Measurements from ENCODE around the gene NOA1. TPM values are rescaled to one million over a fixed set of nuclear protein-coding genes. Genes with fewer than 3 reads are reported as not detected.
"Not testable (repeated sequence)": the region's sequence is repeated elsewhere in the genome, so short reads cannot be mapped to it uniquely, and the experiment has no call there.

NOA1 gene
- total RNA-seq, 1 experiment from 2014 or later: 25.4 TPM

DNA sequence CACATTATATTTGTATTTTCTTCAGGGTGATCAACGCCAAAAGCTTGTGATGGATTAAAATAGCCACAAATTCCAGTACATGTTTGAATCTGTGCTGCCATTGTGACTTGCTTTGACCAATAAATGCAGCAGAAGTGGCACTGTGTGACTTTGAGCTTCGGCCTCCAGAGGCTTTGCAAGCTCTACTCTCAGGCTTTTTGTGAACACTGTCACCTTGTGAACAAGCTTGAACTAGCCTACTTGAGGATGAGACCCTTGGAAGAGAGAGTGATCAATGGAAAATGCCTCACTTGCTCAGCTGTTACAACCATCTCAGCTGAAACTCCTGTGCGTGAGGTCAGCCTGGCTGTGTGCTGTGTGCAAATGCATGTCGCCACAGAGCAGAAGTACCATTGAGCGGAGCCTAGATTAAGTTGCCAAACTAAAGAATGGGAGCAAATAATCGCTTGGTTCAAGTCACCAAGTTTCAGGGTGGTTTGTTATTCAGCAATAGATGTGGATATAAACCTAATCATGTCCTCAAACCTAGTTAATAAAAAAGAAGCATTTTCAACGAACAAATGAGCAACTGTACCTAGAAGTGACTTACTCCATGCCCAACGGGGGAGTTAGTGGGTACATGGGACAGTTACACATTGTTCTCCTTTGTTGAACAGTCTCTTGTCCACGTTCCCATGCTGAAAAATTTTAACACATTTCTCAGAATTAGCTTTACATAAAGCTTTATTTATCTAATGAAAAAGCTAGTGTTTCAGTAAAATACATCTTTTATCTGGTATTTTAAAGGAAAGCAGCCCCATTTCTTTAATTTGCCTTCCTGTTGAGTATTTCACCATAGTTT is 23.5 kb downstream of the NOA1 start:
- H3K9ac ChIP-seq (ENCODE audit: low read length): no peak overlapping the region
- H2AFZ ChIP-seq (ENCODE audit: low read length): no peak overlapping the region
- no peaks in the 10 kb centered on the region for H3K36me3 ChIP-seq (ENCODE audit: insufficient read depth, low read length)
- H4K20me1 ChIP-seq (ENCODE audit: insufficient read depth, low read depth, low read length): no peaks in the 10 kb centered on the region
- H3K4me1 ChIP-seq (ENCODE audit: low read length): no peaks in the 10 kb centered on the region
- no peaks in the 10 kb centered on the region for H3K27me3 ChIP-seq (ENCODE audit: low read length)
- H3K4me3 ChIP-seq (ENCODE audit: low read length): no peak overlapping the region
- no peaks in the 10 kb centered on the region for H3K79me2 ChIP-seq (ENCODE audit: low read length)
- no peak overlapping the region for H3K4me2 ChIP-seq (ENCODE audit: low read depth, low read length, poor library complexity, severe bottlenecking)
- no peaks in the 10 kb centered on the region for H3K9me2 ChIP-seq (replicated peaks; ENCODE audit: insufficient read depth, low read length)
- H3K27ac ChIP-seq (ENCODE audit: low read length): no peak overlapping the region
- no peak for DNase-seq
- no peaks in the 10 kb centered on the region for H3K9me3 ChIP-seq (ENCODE audit: low read length)

DNA sequence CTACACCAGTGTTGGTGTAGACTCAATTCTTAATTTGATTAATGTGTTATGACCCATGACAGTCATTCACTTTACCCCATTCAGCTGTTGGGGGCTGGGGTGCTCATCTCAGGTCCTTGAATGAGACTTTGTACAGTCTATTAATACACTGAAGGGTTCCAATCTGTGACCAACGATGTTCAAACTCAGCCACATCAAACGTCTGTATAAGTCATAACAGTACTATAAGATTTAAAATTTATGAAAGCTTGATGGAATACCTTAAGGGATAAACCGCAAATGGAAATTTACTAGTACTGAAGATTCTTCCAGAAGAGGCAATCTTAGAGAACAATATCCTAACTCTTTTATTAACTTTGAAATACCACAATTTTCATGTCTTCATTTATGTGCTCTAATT is 36.0 kb downstream of the NOA1 start:
- no peak for DNase-seq
- Histone ChIP-seq H3K27ac (ENCODE audit: low read length) (no peak overlapping the region), H3K4me2 (ENCODE audit: low read depth, low read length, poor library complexity, severe bottlenecking) (no peak overlapping the region), H3K9ac (ENCODE audit: low read length) (no peak overlapping the region), H3K4me3 (ENCODE audit: low read length) (no peak overlapping the region), H3K79me2 (ENCODE audit: low read length) (no peaks in the 10 kb centered on the region; the same call in 1 of the 2 replicates), H3K27me3 (ENCODE audit: low read length) (no peaks in the 10 kb centered on the region), H4K20me1 (ENCODE audit: insufficient read depth, low read depth, low read length) (no peaks in the 10 kb centered on the region), H3K4me1 (ENCODE audit: low read length) (no peaks in the 10 kb centered on the region), H3K9me3 (ENCODE audit: low read length) (no peaks in the 10 kb centered on the region), H2AFZ (ENCODE audit: low read length) (no peak overlapping the region), H3K9me2 (replicated peaks; ENCODE audit: insufficient read depth, low read length) (no peaks in the 10 kb centered on the region), H3K36me3 (ENCODE audit: insufficient read depth, low read length) (peaks cover 3% of the 10 kb centered on the region; the same call in 1 of the 2 replicates)

DNA sequence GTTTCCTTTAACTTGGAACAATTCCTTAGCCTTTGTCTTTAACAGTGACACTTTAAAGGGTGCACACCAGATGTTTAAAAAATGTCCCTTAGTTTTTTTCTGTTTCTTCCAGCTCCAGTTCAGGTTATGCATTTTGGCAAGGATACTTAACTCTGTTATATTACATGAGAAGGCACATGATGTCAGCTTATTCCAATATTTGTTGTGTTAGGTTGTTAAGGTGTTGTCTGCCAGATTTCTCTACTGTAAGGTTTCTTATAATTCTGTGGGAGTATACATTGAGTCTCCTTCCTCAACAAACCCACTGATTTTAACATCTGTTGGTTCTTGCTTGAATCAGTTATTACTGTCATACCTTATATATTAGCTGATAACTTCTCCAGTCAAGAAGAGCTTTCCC is 36.4 kb downstream of the NOA1 start:
- no peak overlapping the region for H3K9ac ChIP-seq (ENCODE audit: low read length)
- H3K36me3 ChIP-seq (ENCODE audit: insufficient read depth, low read length): peaks cover 3% of the 10 kb centered on the region; the same call in 1 of the 2 replicates
- H4K20me1 ChIP-seq (ENCODE audit: insufficient read depth, low read depth, low read length): no peaks in the 10 kb centered on the region
- no peak for DNase-seq
- no peaks in the 10 kb centered on the region for H3K27me3 ChIP-seq (ENCODE audit: low read length)
- H3K9me2 ChIP-seq (replicated peaks; ENCODE audit: insufficient read depth, low read length): no peaks in the 10 kb centered on the region
- no peak overlapping the region for H3K27ac ChIP-seq (ENCODE audit: low read length)
- no peaks in the 10 kb centered on the region; the same call in 1 of the 2 replicates for H3K79me2 ChIP-seq (ENCODE audit: low read length)
- no peak overlapping the region for H3K4me2 ChIP-seq (ENCODE audit: low read depth, low read length, poor library complexity, severe bottlenecking)
- no peaks in the 10 kb centered on the region for H3K9me3 ChIP-seq (ENCODE audit: low read length)
- no peak overlapping the region for H3K4me3 ChIP-seq (ENCODE audit: low read length)
- no peaks in the 10 kb centered on the region for H3K4me1 ChIP-seq (ENCODE audit: low read length)
- no peak overlapping the region for H2AFZ ChIP-seq (ENCODE audit: low read length)

DNA sequence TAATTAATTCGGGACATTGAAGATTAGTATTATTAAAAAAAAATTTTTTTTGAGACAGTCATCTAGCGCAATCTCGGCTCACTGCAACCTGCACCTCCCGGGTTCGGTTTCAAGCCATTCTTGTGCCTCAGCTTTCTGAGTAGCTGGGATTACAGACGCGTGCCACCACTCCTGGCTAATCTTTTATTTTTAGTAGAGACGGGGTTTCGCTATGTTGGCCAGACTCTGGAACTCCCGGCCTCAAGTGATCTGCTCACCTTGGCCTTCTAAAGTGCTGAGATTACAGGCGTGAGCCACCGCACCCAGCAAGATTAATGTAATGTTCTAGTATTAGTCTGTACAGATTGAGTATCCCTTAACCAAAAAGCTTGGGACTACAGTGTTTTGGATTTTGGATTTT is 37.0 kb downstream of the NOA1 start:
- Histone ChIP-seq H3K9me3 (ENCODE audit: low read length) (no peaks in the 10 kb centered on the region), H3K4me2 (ENCODE audit: low read depth, low read length, poor library complexity, severe bottlenecking) (no peak overlapping the region), H2AFZ (ENCODE audit: low read length) (no peak overlapping the region), H3K9ac (ENCODE audit: low read length) (no peak overlapping the region), H3K27ac (ENCODE audit: low read length) (no peak overlapping the region), H3K9me2 (replicated peaks; ENCODE audit: insufficient read depth, low read length) (no peaks in the 10 kb centered on the region), H3K79me2 (ENCODE audit: low read length) (peaks cover 1% of the 10 kb centered on the region; the same call in 1 of the 2 replicates), H3K27me3 (ENCODE audit: low read length) (no peaks in the 10 kb centered on the region), H3K4me3 (ENCODE audit: low read length) (no peak overlapping the region), H3K4me1 (ENCODE audit: low read length) (no peaks in the 10 kb centered on the region), H3K36me3 (ENCODE audit: insufficient read depth, low read length) (peaks cover 3% of the 10 kb centered on the region; the same call in 1 of the 2 replicates), H4K20me1 (ENCODE audit: insufficient read depth, low read depth, low read length) (no peaks in the 10 kb centered on the region)
- no peak for DNase-seq

DNA sequence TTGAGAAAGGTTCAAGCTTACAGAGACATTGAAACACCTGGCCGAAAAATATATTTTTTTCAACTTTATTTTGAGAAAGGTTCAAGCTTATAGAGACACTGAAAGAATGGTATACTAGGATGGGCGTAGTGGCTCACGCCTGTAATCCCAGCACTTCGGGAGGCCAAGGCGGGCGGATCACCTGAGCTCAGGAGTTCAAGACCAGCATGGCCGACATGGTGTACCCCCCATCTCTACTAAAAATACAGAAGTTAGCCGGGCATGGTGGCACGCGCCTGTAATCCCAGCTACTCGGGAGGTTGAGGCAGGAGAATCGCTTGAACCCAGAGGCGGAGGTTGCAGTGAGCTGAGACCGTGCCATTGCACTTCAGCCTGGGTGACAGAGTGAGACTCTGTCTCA is 37.6 kb downstream of the NOA1 start:
- H3K27ac ChIP-seq (ENCODE audit: low read length); H3K9ac ChIP-seq (ENCODE audit: low read length); H3K4me3 ChIP-seq (ENCODE audit: low read length); DNase-seq; H3K9me2 ChIP-seq (replicated peaks; ENCODE audit: insufficient read depth, low read length); H2AFZ ChIP-seq (ENCODE audit: low read length); H3K4me1 ChIP-seq (ENCODE audit: low read length); H3K9me3 ChIP-seq (ENCODE audit: low read length); H3K36me3 ChIP-seq (ENCODE audit: insufficient read depth, low read length); H3K27me3 ChIP-seq (ENCODE audit: low read length); H3K79me2 ChIP-seq (ENCODE audit: low read length); H4K20me1 ChIP-seq (ENCODE audit: insufficient read depth, low read depth, low read length); H3K4me2 ChIP-seq (ENCODE audit: low read depth, low read length, poor library complexity, severe bottlenecking): not testable (repeated sequence)

DNA sequence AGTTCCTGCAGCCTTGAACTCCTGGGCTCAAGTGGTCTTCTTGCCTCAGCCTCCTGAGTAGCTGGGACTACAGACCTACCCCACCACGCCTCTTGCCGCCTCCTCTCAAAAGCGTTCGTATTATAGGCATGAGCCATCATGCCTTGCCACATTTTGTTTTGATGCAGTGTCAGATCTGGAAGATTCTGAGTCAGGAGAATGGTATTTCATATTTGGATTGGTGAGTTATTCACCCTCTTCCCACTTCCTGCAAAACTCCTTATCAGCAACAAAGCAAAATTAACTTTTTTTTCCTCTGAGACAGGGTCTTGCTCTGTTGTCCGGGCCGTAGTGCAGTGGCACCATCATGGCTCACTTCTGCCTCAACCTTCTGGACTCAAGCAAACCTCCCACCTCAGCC is 40.1 kb downstream of the NOA1 start:
- no peak for DNase-seq
- Histone ChIP-seq H3K4me1 (ENCODE audit: low read length) (no peaks in the 10 kb centered on the region), H2AFZ (ENCODE audit: low read length) (no peak overlapping the region), H3K36me3 (ENCODE audit: insufficient read depth, low read length) (peaks cover 26% of the 10 kb centered on the region; the same call in 1 of the 2 replicates), H3K4me3 (ENCODE audit: low read length) (no peak overlapping the region), H3K79me2 (ENCODE audit: low read length) (peaks cover 33% of the 10 kb centered on the region), H4K20me1 (ENCODE audit: insufficient read depth, low read depth, low read length) (no peaks in the 10 kb centered on the region), H3K27me3 (ENCODE audit: low read length) (no peaks in the 10 kb centered on the region), H3K9me2 (replicated peaks; ENCODE audit: insufficient read depth, low read length) (no peaks in the 10 kb centered on the region), H3K4me2 (ENCODE audit: low read depth, low read length, poor library complexity, severe bottlenecking) (no peak overlapping the region), H3K27ac (ENCODE audit: low read length) (no peak overlapping the region), H3K9me3 (ENCODE audit: low read length) (no peaks in the 10 kb centered on the region), H3K9ac (ENCODE audit: low read length) (no peak overlapping the region)

DNA sequence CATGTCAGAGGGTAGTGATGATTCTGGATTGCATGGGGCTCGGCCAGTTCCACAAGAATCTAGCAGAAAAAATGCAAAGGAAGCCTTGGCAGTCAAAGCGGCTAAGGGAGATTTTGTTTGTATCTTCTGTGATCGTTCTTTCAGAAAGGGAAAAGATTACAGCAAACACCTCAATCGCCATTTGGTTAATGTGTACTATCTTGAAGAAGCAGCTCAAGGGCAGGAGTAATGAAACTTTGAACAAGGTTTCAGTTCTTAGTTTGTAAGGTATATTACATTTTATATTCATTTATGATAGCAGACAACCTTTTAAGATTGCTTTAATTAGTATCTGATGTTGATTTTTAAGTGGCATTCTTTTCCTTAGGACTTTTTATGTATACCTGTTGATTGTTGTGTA is 45.5 kb downstream of the NOA1 start:
- H3K36me3 ChIP-seq (ENCODE audit: insufficient read depth, low read length): peaks cover 37% of the 10 kb centered on the region; the same call in 1 of the 2 replicates
- no peak overlapping the region for H3K27ac ChIP-seq (ENCODE audit: low read length)
- peaks cover 84% of the 10 kb centered on the region for H3K79me2 ChIP-seq (ENCODE audit: low read length)
- H3K27me3 ChIP-seq (ENCODE audit: low read length): no peaks in the 10 kb centered on the region
- H4K20me1 ChIP-seq (ENCODE audit: insufficient read depth, low read depth, low read length): no peaks in the 10 kb centered on the region
- no peaks in the 10 kb centered on the region for H3K4me1 ChIP-seq (ENCODE audit: low read length)
- H3K9ac ChIP-seq (ENCODE audit: low read length): no peak overlapping the region
- H3K4me2 ChIP-seq (ENCODE audit: low read depth, low read length, poor library complexity, severe bottlenecking): no peak overlapping the region
- DNase-seq: no peak
- no peak overlapping the region for H3K4me3 ChIP-seq (ENCODE audit: low read length)
- H3K9me3 ChIP-seq (ENCODE audit: low read length): no peaks in the 10 kb centered on the region
- no peak overlapping the region for H2AFZ ChIP-seq (ENCODE audit: low read length)
- no peaks in the 10 kb centered on the region for H3K9me2 ChIP-seq (replicated peaks; ENCODE audit: insufficient read depth, low read length)

DNA sequence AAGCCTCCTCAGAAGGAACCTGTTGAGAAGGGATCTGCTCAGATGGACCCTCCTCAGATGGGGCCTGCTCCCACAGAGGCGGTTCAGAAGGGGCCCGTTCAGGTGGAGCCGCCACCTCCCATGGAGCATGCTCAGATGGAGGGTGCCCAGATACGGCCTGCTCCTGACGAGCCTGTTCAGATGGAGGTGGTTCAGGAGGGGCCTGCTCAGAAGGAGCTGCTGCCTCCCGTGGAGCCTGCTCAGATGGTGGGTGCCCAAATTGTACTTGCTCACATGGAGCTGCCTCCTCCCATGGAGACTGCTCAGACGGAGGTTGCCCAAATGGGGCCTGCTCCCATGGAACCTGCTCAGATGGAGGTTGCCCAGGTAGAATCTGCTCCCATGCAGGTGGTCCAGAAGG is 46.8 kb downstream of the NOA1 start:
- no peak overlapping the region for H3K4me3 ChIP-seq (ENCODE audit: low read length)
- no peak overlapping the region for H3K4me2 ChIP-seq (ENCODE audit: low read depth, low read length, poor library complexity, severe bottlenecking)
- H2AFZ ChIP-seq (ENCODE audit: low read length): no peak overlapping the region
- peaks cover 93% of the 10 kb centered on the region for H3K79me2 ChIP-seq (ENCODE audit: low read length)
- no peaks in the 10 kb centered on the region for H3K9me3 ChIP-seq (ENCODE audit: low read length)
- H3K9me2 ChIP-seq (replicated peaks; ENCODE audit: insufficient read depth, low read length): no peaks in the 10 kb centered on the region
- no peak for DNase-seq
- no peaks in the 10 kb centered on the region for H4K20me1 ChIP-seq (ENCODE audit: insufficient read depth, low read depth, low read length)
- H3K36me3 ChIP-seq (ENCODE audit: insufficient read depth, low read length): peaks cover 39% of the 10 kb centered on the region; the same call in 1 of the 2 replicates
- no peaks in the 10 kb centered on the region for H3K27me3 ChIP-seq (ENCODE audit: low read length)
- H3K4me1 ChIP-seq (ENCODE audit: low read length): no peaks in the 10 kb centered on the region
- H3K9ac ChIP-seq (ENCODE audit: low read length): no peak overlapping the region
- no peak overlapping the region for H3K27ac ChIP-seq (ENCODE audit: low read length)

Data from Karpas-422 (cell line).